ENCODE results near the gene KIT.

KIT gene

GRCh38 chr4:54687887-54688841, 30.4 kb downstream of the KIT start:
- no peak for DNase-seq (ENCODE audit: low spot score)
- in situ Hi-C loops (cut with MboI; ENCODE audit: low sequenced_read_pairs, unreplicated experiment) = loop anchor here (25.0 kb wide), 1 partner anchor 249 kb away; no protein-coding TSS in a partner anchor
- no peak for TF ChIP-seq CTCF (IDR thresholded peaks at IDR 0.05; ENCODE audit: borderline replicate concordance, control extremely low read depth, extremely low read depth, insufficient read depth, missing control alignments)

DNA sequence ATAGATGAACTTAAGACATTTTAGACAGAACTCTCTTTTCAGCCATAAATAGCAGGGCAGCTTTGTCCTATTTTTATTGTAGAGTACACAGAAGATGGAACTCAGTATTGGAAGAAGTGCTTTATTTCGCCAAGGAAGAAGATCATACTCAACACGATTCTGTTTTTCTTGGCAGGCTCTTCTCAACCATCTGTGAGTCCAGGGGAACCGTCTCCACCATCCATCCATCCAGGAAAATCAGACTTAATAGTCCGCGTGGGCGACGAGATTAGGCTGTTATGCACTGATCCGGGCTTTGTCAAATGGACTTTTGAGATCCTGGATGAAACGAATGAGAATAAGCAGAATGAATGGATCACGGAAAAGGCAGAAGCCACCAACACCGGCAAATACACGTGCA, 37.6 kb downstream of the KIT start:
- no peak for TF ChIP-seq CTCF (IDR thresholded peaks at IDR 0.05; ENCODE audit: borderline replicate concordance, control extremely low read depth, extremely low read depth, insufficient read depth, missing control alignments)
- in situ Hi-C loops (cut with MboI; ENCODE audit: low sequenced_read_pairs, unreplicated experiment) = loop anchor here (25.0 kb wide), 1 partner anchor 242 kb away; no protein-coding TSS in a partner anchor
- no peak for DNase-seq (ENCODE audit: low spot score)

DNA sequence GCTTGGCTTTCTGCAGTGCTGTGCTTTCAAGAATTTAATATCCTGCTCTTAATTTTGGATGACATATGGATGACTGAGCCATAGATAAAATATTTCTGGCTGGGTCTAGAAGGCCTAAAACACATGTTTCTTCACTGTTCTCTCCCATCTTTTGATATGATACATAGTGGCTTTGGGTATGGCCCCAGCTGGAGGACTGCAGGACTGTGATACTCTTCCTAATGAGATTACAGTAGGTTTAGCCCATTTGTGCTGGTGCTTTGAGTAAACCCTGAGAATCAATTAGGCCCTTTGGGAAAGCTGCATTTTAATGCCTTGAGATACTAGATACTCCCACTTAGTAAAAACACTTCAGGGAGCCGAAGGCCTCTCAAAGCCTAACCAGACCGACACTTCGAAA, 38.0 kb downstream of the KIT start:
- in situ Hi-C loops (cut with MboI; ENCODE audit: low sequenced_read_pairs, unreplicated experiment) = loop anchor here (25.0 kb wide), 1 partner anchor 242 kb away; no protein-coding TSS in a partner anchor
- no peak for DNase-seq (ENCODE audit: low spot score)
- TF ChIP-seq CTCF (IDR thresholded peaks at IDR 0.05; ENCODE audit: borderline replicate concordance, control extremely low read depth, extremely low read depth, insufficient read depth, missing control alignments) = no peak

DNA sequence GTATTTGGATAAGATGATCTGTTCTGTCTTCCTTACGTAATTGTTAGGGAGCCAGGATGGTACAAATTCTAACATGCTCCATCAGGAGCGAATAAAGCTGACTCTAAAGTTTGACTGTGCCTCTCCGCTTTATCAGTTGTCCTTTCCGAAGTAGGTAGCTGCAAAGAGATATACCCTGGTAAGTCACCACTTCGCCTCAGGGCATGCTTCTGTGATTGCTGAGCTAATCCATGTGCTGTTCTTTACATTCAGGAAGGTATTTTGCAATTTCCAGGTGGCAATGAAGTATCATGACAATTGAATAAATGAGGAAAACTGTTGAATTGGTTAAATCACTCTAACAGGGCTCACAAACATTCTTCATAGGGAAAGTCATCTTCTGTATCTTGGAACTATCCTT, 38.9 kb downstream of the KIT start:
- in situ Hi-C loops (cut with MboI; ENCODE audit: low sequenced_read_pairs, unreplicated experiment) = loop anchor here (25.0 kb wide), 1 partner anchor 241 kb away; no protein-coding TSS in a partner anchor
- TF ChIP-seq CTCF (IDR thresholded peaks at IDR 0.05; ENCODE audit: borderline replicate concordance, control extremely low read depth, extremely low read depth, insufficient read depth, missing control alignments) = no peak
- no peak for DNase-seq (ENCODE audit: low spot score)

- in situ Hi-C loops (cut with MboI; ENCODE audit: low sequenced_read_pairs, unreplicated experiment) = no loop called here
- no peak for TF ChIP-seq CTCF (IDR thresholded peaks at IDR 0.05; ENCODE audit: borderline replicate concordance, control extremely low read depth, extremely low read depth, insufficient read depth, missing control alignments)
- DNase-seq (ENCODE audit: low spot score) = no peak
Measured at GRCh38 chr4:54700986-54701385, 43.2 kb downstream of the KIT start.

DNA sequence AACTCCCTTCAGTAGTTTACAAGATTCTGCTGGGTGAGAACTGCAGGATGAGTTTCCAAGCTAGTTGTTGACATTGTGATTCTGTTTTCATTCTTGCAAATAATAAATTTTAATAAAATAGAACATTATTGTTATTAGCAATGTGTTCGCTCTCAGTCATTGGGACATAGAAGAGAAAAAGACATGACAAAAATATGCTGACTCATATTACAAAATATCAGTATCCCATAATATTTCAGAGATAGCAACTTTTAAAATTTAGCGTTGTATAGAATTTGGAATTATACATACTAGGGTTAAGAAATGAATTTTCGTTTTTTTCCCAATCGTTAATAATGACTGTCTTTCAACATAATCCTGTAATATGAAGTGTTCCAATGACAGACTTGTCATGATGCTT, 45.4 kb downstream of the KIT start:
- no peak for TF ChIP-seq CTCF (IDR thresholded peaks at IDR 0.05; ENCODE audit: borderline replicate concordance, control extremely low read depth, extremely low read depth, insufficient read depth, missing control alignments)
- no peak for DNase-seq (ENCODE audit: low spot score)
- in situ Hi-C loops (cut with MboI; ENCODE audit: low sequenced_read_pairs, unreplicated experiment) = no loop called here

All from GM13976 (cell line).